Smooth muscle cell (in vitro differentiated cells): ENCODE measurements around the gene CYP26A1. TPM values are rescaled to one million over a fixed set of nuclear protein-coding genes. Genes with fewer than 3 reads are reported as not detected.

Experiments used
- DNase-seq: peaks from one replicate; lab custom pipeline; 2025; ENCODE audit not compliant: unreplicated experiment; lab: John Stamatoyannopoulos, UW
- H2AFZ ChIP-seq: fragments of 200-600 bp; sonication (generic); 2 replicates; pipeline ENCODE4 v1.6.0; 2016; ENCODE audit warnings: antibody characterized with exemption, low read depth, mild to moderate bottlenecking
- H3F3A ChIP-seq: fragments of 200-600 bp; sonication (generic); 2 replicates; pipeline ENCODE4 v1.6.0; 2017; ENCODE audit warnings: antibody characterized with exemption, low read depth
- H3K27ac ChIP-seq: fragments of 200-600 bp; sonication (generic); 2 replicates; pipeline ENCODE4 v1.5.1; 2016; ENCODE audit warnings: low read depth, mild to moderate bottlenecking
- H3K27me3 ChIP-seq: fragments of 200-600 bp; sonication (generic); 2 replicates; pipeline ENCODE4 v1.6.1; 2016; ENCODE audit warnings: low read depth, mild to moderate bottlenecking
- H3K36me3 ChIP-seq: fragments of 200-600 bp; sonication (generic); 2 replicates; pipeline ENCODE4 v1.5.1; 2016; ENCODE audit warnings: low read depth
- H3K4me1 ChIP-seq: fragments of 200-600 bp; sonication (generic); 2 replicates; pipeline ENCODE4 v1.5.1; 2016; ENCODE audit warnings: low read depth
- H3K4me2 ChIP-seq: fragments of 200-600 bp; sonication (generic); 2 replicates; pipeline ENCODE4 v1.6.0; 2016; ENCODE audit warnings: mild to moderate bottlenecking
- H3K4me3 ChIP-seq: fragments of 200-600 bp; sonication (generic); 2 replicates; pipeline ENCODE4 v1.5.1; 2016; ENCODE audit warnings: mild to moderate bottlenecking
- H3K79me2 ChIP-seq: fragments of 200-600 bp; sonication (generic); 2 replicates; pipeline ENCODE4 v1.6.0; 2016; ENCODE audit warnings: low read depth, mild to moderate bottlenecking
- H3K9ac ChIP-seq: fragments of 200-600 bp; sonication (generic); 2 replicates; pipeline ENCODE4 v1.6.0; 2016; ENCODE audit warnings: low read depth
- H3K9me3 ChIP-seq: fragments of 200-600 bp; sonication (generic); replicated peaks from 2 replicates; pipeline ENCODE4 v1.5.1; 2016; ENCODE audit warnings: low read depth
- H4K20me1 ChIP-seq: fragments of 200-600 bp; sonication (generic); 2 replicates; pipeline ENCODE4 v1.6.0; 2016; ENCODE audit warnings: low read depth
- WGBS: methylation state at CpG from one replicate; pipeline ENCODE4 v1.1.7; 2016; ENCODE audit warnings: low lambda C conversion rate; 5-methylcytosine and 5-hydroxymethylcytosine counted together
- polyA plus RNA-seq: library from polyadenylated mRNA; unstranded; fragments of >200 nt; fragmentation: Nextera tagmentation; extraction: Ambion mirVana; gene quantifications from 2 replicates; pipeline ENCODE4 v1.2.1, GENCODE V29; 2016
- total RNA-seq: library from RNA; depleted of rRNA; stranded (reverse); fragments of >200 nt; gene quantifications from 2 replicates; pipeline ENCODE4 v1.2.3, GENCODE V29; 2014
- TF ChIP-seq, protein P1 (sequence below): fragments of 200-600 bp; sonication (generic); IDR thresholded peaks from 2 replicates; pipeline ENCODE4 v1.5.1; 2017; ENCODE audit warnings: borderline replicate concordance, mild to moderate bottlenecking, antibody characterized with exemption; ENCODE audit not compliant: insufficient read depth, poor library complexity, severe bottlenecking

CYP26A1 gene
- total and polyA plus RNA-seq, 2 experiments from 2014 or later: 0.14 TPM; not detected in 1

DNA sequence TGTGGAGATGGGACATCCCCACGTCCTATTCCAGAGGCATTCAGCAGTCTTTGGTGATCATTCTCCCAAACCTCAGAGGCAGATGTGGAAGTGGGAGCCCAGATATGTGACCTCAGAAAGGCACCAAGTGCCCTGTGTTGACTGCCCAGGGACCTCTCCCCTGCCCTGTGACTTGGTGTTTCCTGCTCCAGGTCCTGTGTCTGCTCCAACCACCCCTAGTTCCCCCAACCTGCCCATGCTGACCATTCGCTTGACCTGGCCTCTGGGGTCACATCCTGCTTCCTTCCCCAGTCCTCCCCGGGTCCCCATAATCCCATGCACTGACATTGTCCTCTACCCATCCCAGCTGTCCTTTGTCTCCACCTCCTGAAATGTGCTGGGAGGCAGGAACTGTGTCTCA lies 7.6 kb downstream of the CYP26A1 start:
- no peak for DNase-seq
- Histone ChIP-seq H3K36me3 (no peaks in the 10 kb centered on the region), H3F3A (no peaks in the 10 kb centered on the region), H3K9me3 (no peaks in the 10 kb centered on the region), H3K9ac (no peak overlapping the region), H3K79me2 (no peaks in the 10 kb centered on the region), H2AFZ (no peak overlapping the region), H3K4me1 (peaks cover 3% of the 10 kb centered on the region), H3K27ac (no peak overlapping the region), H3K4me3 (no peak overlapping the region), H3K4me2 (no peak overlapping the region), H4K20me1 (no peaks in the 10 kb centered on the region), H3K27me3 (peaks cover 19% of the 10 kb centered on the region)
- TF ChIP-seq, protein P1, sequence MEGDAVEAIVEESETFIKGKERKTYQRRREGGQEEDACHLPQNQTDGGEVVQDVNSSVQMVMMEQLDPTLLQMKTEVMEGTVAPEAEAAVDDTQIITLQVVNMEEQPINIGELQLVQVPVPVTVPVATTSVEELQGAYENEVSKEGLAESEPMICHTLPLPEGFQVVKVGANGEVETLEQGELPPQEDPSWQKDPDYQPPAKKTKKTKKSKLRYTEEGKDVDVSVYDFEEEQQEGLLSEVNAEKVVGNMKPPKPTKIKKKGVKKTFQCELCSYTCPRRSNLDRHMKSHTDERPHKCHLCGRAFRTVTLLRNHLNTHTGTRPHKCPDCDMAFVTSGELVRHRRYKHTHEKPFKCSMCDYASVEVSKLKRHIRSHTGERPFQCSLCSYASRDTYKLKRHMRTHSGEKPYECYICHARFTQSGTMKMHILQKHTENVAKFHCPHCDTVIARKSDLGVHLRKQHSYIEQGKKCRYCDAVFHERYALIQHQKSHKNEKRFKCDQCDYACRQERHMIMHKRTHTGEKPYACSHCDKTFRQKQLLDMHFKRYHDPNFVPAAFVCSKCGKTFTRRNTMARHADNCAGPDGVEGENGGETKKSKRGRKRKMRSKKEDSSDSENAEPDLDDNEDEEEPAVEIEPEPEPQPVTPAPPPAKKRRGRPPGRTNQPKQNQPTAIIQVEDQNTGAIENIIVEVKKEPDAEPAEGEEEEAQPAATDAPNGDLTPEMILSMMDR: no peak
- 92% methylated on average over 3 of the region's 3 CpGs for WGBS

DNA sequence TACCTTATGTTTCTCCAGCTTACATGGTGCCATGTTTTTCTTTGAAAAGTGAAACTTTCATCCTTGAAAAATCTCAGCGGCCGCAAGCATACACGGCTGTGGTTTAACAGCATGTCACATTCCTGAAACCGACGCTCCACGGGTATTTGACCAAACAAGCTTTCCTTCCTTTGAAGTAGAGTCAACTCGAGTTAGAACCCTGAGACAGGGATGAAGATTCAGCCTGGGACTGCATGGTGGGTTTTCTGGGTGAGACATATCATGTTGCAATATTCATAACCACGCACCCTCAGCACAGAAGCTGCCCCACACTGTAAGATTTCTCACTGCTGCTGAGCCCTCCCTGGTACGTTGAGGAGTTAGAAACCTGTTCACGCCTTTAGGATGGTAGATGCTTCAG lies 8.1 kb downstream of the CYP26A1 start:
- H4K20me1 ChIP-seq: no peaks in the 10 kb centered on the region
- WGBS: 40% methylated on average over 10 of the region's 10 CpGs
- no peaks in the 10 kb centered on the region for H3K79me2 ChIP-seq

DNA sequence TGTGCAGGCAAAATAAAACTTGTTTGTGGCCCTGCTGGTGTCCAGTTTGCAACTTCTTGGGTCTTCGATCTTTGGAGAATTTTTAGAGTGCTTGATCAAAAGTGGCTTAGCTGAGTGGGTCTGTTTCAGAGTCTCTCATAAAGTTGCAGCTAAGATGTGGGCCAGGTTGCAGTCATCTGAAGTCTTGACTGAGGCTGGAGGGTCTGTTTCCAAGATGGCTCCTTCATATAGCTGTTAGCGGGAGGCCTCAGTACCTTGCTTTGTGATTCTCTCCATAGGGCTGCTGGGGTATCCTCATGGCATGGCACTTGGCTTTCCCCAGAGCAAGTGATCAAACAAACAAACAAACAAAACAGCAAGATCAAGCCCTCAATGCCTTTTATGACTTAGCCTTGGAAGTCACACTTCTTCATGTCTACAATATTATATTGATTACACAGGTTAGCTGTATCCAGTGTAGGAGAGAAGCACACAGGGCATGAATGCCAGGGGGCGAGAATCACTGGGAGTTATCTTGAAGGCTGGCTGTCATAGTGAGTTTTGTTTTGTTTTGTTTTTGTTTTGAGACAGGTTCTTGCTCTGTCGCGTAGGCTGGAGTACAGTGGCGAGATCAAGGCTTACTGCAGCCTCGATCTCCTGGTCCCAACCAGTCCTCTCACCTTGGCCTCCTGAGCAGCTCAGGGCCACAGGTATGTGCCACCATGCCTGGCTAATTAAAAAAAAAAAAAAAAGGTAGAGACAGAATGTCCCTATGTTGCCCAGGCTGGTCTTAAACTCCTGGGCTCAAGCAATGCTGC lies 10.2 kb downstream of the CYP26A1 start:
- H3K79me2 ChIP-seq: no peaks in the 10 kb centered on the region
- H3F3A ChIP-seq: no peaks in the 10 kb centered on the region
- no peaks in the 10 kb centered on the region for H3K36me3 ChIP-seq
- H4K20me1 ChIP-seq: no peaks in the 10 kb centered on the region
- no peaks in the 10 kb centered on the region for H3K4me1 ChIP-seq
- no peak for DNase-seq
- H3K4me3 ChIP-seq: no peak overlapping the region
- H3K4me2 ChIP-seq: no peak overlapping the region
- H3K27ac ChIP-seq: no peak overlapping the region
- TF ChIP-seq, protein P1: no peak
- 94% methylated on average over 7 of the region's 7 CpGs for WGBS
- H3K9me3 ChIP-seq: no peaks in the 10 kb centered on the region
- H2AFZ ChIP-seq: no peak overlapping the region
- no peak overlapping the region for H3K9ac ChIP-seq
- no peaks in the 10 kb centered on the region for H3K27me3 ChIP-seq

More for the DNA sequence above, 8.1 kb downstream of the CYP26A1 start:
- Histone ChIP-seq H3K4me2 (no peak overlapping the region), H3K27ac (no peak overlapping the region), H2AFZ (no peak overlapping the region), H3F3A (no peaks in the 10 kb centered on the region), H3K36me3 (no peaks in the 10 kb centered on the region), H3K4me3 (no peak overlapping the region), H3K9me3 (no peaks in the 10 kb centered on the region), H3K9ac (no peak overlapping the region), H3K27me3 (peaks cover 14% of the 10 kb centered on the region), H3K4me1 (peaks cover 3% of the 10 kb centered on the region)
- no peak for DNase-seq
- TF ChIP-seq, protein P1: no peak
